ENCODE results near the gene CYTH3. TPM values are rescaled to one million over a fixed set of nuclear protein-coding genes. Genes with fewer than 3 reads are reported as not detected.
A peak's percentile ranks its signal among the peaks of the same experiment; 100 is the strongest.

Gene CYTH3
- total and polyA plus RNA-seq, 9 of the 15 experiments (the other 6 are each of a cell fraction or from before 2014, with no cell fraction given) = 0.25 to 15.2 (median 11.4) TPM

- Histone ChIP-seq H3K79me2 (ENCODE audit: control insufficient read depth, insufficient read depth, low read length) (peaks cover 42% of the 10 kb centered on the region), H3K36me3 (ENCODE audit: control insufficient read depth, insufficient read depth, low read length) (no peaks in the 10 kb centered on the region), H3K9ac (ENCODE audit: insufficient read depth in 1 of 2, low read depth in 2 of 2, low read length in 2 of 2) (no peak overlapping the region; a peak in 1 of 4 replicates), H3K9me1 (ENCODE audit: control insufficient read depth, insufficient read depth, low read length) (no peaks in the 10 kb centered on the region), H3K9me3 (replicated peaks; ENCODE audit: control insufficient read depth, insufficient read depth, low read depth, low read length) (no peaks in the 10 kb centered on the region), H4K20me1 (replicated peaks; ENCODE audit: control insufficient read depth, insufficient read depth, low read length) (peaks cover 25% of the 10 kb centered on the region; the same call in 1 of the 2 replicates), H3K27ac (ENCODE audit: extremely low read depth, low read depth, low read length) (peak overlapping the region; percentile 51; the same call in 1 of the 3 replicates), H3K4me2 (ENCODE audit: insufficient read depth, low read length) (peak overlapping the region; percentile 44), H3K27me3 (ENCODE audit: control insufficient read depth in 2 of 2, insufficient read depth in 2 of 2, low read length in 2 of 2) (no peaks in the 10 kb centered on the region), H2AFZ (ENCODE audit: low read depth, low read length) (no peak overlapping the region), H3K4me3 (peak overlapping the region; percentile 2; the same call in 1 of the 2 replicates), H3K4me1 (replicated peaks in 1 of 2; ENCODE audit: control insufficient read depth in 2 of 2, insufficient read depth in 2 of 2, low read length in 2 of 2) (peaks cover 25 to 39% of the 10 kb centered on the region in 2 experiments)
- 3% methylated on average over 9 of the region's 9 CpGs for WGBS (ENCODE audit: insufficient coverage, low coverage, missing lambda C conversion rate)
- in situ Hi-C loops (cut with MboI) = no loop called here
- FAIRE-seq (peak; percentile 65), DNase-seq (ENCODE audit: extremely low read depth in 1 of 4, low spot score in 3 of 4) (peak; percentile 59 to 70 (median 67)), ATAC-seq (peak; percentile 81)
- CTCF ChIA-PET (ENCODE audit: low intra/inter-chr PET ratio) = interaction anchor here (0.5 kb wide), 1 partner anchor 215 kb away, joined by 3 read pairs; no protein-coding TSS in a partner anchor
- POLR2A ChIA-PET = no interaction called here
- BruUV-seq (replicated peaks) = no TSS peak
- intact Hi-C loops (cut with micrococcal nuclease) = loop anchor here (5.0 kb wide), 1 partner anchor 44 kb away; the partner anchor contains the start of gene CYTH3
- peak; percentile 54 for TF ChIP-seq EGR1 (conservative IDR thresholded peaks at IDR 0.05)
- TF ChIP-seq DACH1 (IDR thresholded peaks at IDR 0.05; ENCODE audit: partially characterized antibody) = peak; percentile 83
- no peak for TF ChIP-seq ETV6 (IDR thresholded peaks at IDR 0.05; ENCODE audit: borderline replicate concordance in 1 of 2, low read depth in 2 of 2, low read length in 1 of 2)
- no peak for TF ChIP-seq ETV6 (CRISPR knock-in tag; IDR thresholded peaks at IDR 0.05; ENCODE audit: borderline replicate concordance)
- 0 out of 4 replicates have a peak, but pooled peaks of 1 of the 2 experiments have one; percentile 46 for TF ChIP-seq HDAC1 (IDR thresholded peaks at IDR 0.05)
- TF ChIP-seq CREB1 (IDR thresholded peaks at IDR 0.05) = no peak
- no peak for TF ChIP-seq CREB1 (CRISPR knock-in tag; IDR thresholded peaks at IDR 0.05)
- no peak for TF ChIP-seq FOXP1 (CRISPR knock-in tag; IDR thresholded peaks at IDR 0.05)
- TF ChIP-seq TRIM28 (IDR thresholded peaks at IDR 0.05) = no peak
- no peak for TF ChIP-seq MTA1 (IDR thresholded peaks at IDR 0.05; ENCODE audit: borderline replicate concordance)
- TF ChIP-seq SIN3B (IDR thresholded peaks at IDR 0.05; ENCODE audit: low read depth) = no peak
- TF ChIP-seq ID3 (CRISPR knock-in tag; IDR thresholded peaks at IDR 0.05) = no peak
- TF ChIP-seq ID3 (tag; IDR thresholded peaks at IDR 0.05) = peak; percentile 72; the same call in 1 of the 2 replicates
- peak; percentile 60 for TF ChIP-seq CBFA2T3 (IDR thresholded peaks at IDR 0.05)
- TF ChIP-seq GTF2B (IDR thresholded peaks at IDR 0.05; ENCODE audit: extremely low read depth, insufficient read length) = no peak
- TF ChIP-seq ZNF395 (CRISPR knock-in tag; IDR thresholded peaks at IDR 0.05) = peak; percentile 48; the same call in 1 of the 2 replicates
- peak; percentile 55; the same call in 1 of the 2 replicates for TF ChIP-seq TAL1 (IDR thresholded peaks at IDR 0.05)
- 0 out of 2 replicates have a peak, but pooled peaks have one; percentile 10 for TF ChIP-seq SOX6 (IDR thresholded peaks at IDR 0.05)
- peak; percentile 85 to 96 for TF ChIP-seq SIN3A (IDR thresholded peaks at IDR 0.05; ENCODE audit: borderline replicate concordance in 2 of 2, control insufficient read depth in 1 of 2, low read depth in 2 of 2, low read length in 2 of 2)
- no peak for TF ChIP-seq ZNF274 (IDR thresholded peaks at IDR 0.05; ENCODE audit: borderline replicate concordance, low read depth, low read length)
Measured at GRCh38 chr7:6228361-6229229, 43.8 kb downstream of the CYTH3 start.

All from K562 (cell line).